ENCODE results near the gene HPSE2.

The HPSE2 gene

GRCh38 chr10:98967601-98968000 is 268.1 kb downstream of the HPSE2 start:
- no peak for TF ChIP-seq CTCF (IDR thresholded peaks at IDR 0.05; ENCODE audit: borderline replicate concordance, insufficient read depth, low read depth, low read length)
- H3K4me3 ChIP-seq (ENCODE audit: low read depth, low read length) = no peak overlapping the region

GRCh38 chr10:98963608-98964007 is 272.0 kb downstream of the HPSE2 start:
- no peak for TF ChIP-seq CTCF (IDR thresholded peaks at IDR 0.05; ENCODE audit: borderline replicate concordance, insufficient read depth, low read depth, low read length)
- H3K4me3 ChIP-seq (ENCODE audit: low read depth, low read length) = no peak overlapping the region

- no peak for TF ChIP-seq CTCF (IDR thresholded peaks at IDR 0.05; ENCODE audit: borderline replicate concordance, insufficient read depth, low read depth, low read length)
- H3K4me3 ChIP-seq (ENCODE audit: low read depth, low read length) = no peak overlapping the region
Observed at GRCh38 chr10:98959379-98959778, 276.3 kb downstream of the HPSE2 start.

- no peak for TF ChIP-seq CTCF (IDR thresholded peaks at IDR 0.05; ENCODE audit: borderline replicate concordance, insufficient read depth, low read depth, low read length)
Observed at GRCh38 chr10:98957801-98958200, 277.9 kb downstream of the HPSE2 start.

GRCh38 chr10:98956576-98957260 is 278.9 kb downstream of the HPSE2 start:
- TF ChIP-seq CTCF (IDR thresholded peaks at IDR 0.05; ENCODE audit: borderline replicate concordance, insufficient read depth, low read depth, low read length) = no peak
- H3K4me3 ChIP-seq (ENCODE audit: low read depth, low read length) = no peak overlapping the region

More at GRCh38 chr10:98957801-98958200, 277.9 kb downstream of the HPSE2 start:
- H3K4me3 ChIP-seq (ENCODE audit: low read depth, low read length) = no peak overlapping the region

GRCh38 chr10:98953251-98953650 is 282.4 kb downstream of the HPSE2 start:
- TF ChIP-seq CTCF (IDR thresholded peaks at IDR 0.05; ENCODE audit: borderline replicate concordance, insufficient read depth, low read depth, low read length) = no peak

GRCh38 chr10:98951269-98952000 is 284.2 kb downstream of the HPSE2 start:
- no peak for TF ChIP-seq CTCF (IDR thresholded peaks at IDR 0.05; ENCODE audit: borderline replicate concordance, insufficient read depth, low read depth, low read length)
- no peak overlapping the region for H3K4me3 ChIP-seq (ENCODE audit: low read depth, low read length)

More at GRCh38 chr10:98953251-98953650, 282.4 kb downstream of the HPSE2 start:
- no peak overlapping the region for H3K4me3 ChIP-seq (ENCODE audit: low read depth, low read length)
